Raji (cell line): ENCODE data around the gene JARID2.

Experiments used
- POLR2A ChIP-seq: IDR thresholded peaks from 2 replicates; pipeline ENCODE4 v1.6.1; 2011; ENCODE audit warnings: low read depth, low read length, control low read depth; ENCODE audit not compliant: insufficient read depth

JARID2 gene

GRCh38 chr6:15368873-15369272, 123.0 kb downstream of the JARID2 start:
- TF ChIP-seq POLR2A, result no peak

- no peak for TF ChIP-seq POLR2A
These were observed 124.0 kb downstream of the JARID2 start for GRCh38 chr6:15369838-15370237.

GRCh38 chr6:15370733-15371671, 125.1 kb downstream of the JARID2 start:
- no peak for TF ChIP-seq POLR2A

GRCh38 chr6:15372932-15373331, 127.1 kb downstream of the JARID2 start:
- no peak for TF ChIP-seq POLR2A

- no peak for TF ChIP-seq POLR2A
These were observed 128.2 kb downstream of the JARID2 start for GRCh38 chr6:15374119-15374518.

GRCh38 chr6:15375018-15375417, 129.1 kb downstream of the JARID2 start:
- no peak for TF ChIP-seq POLR2A

GRCh38 chr6:15375638-15376290, 129.9 kb downstream of the JARID2 start:
- no peak for TF ChIP-seq POLR2A

GRCh38 chr6:15376900-15377487, 131.1 kb downstream of the JARID2 start:
- TF ChIP-seq POLR2A, result no peak

- TF ChIP-seq POLR2A, result no peak
These were observed 132.4 kb downstream of the JARID2 start for GRCh38 chr6:15378272-15378671.

- TF ChIP-seq POLR2A, result no peak
These were observed 133.0 kb downstream of the JARID2 start for GRCh38 chr6:15378866-15379265.

- no peak for TF ChIP-seq POLR2A
These were observed 134.5 kb downstream of the JARID2 start for GRCh38 chr6:15380351-15380750.

GRCh38 chr6:15382089-15382488, 136.2 kb downstream of the JARID2 start:
- TF ChIP-seq POLR2A, result no peak

GRCh38 chr6:15382712-15383111, 136.8 kb downstream of the JARID2 start:
- TF ChIP-seq POLR2A, result no peak

GRCh38 chr6:15384901-15385300, 139.0 kb downstream of the JARID2 start:
- TF ChIP-seq POLR2A, result no peak

- no peak for TF ChIP-seq POLR2A
These were observed 139.7 kb downstream of the JARID2 start for GRCh38 chr6:15385521-15385920.
